GM19324 (cell line): Measurements from ENCODE around the gene CNTNAP5.

Experiments used
- ATAC-seq: cut with Tn5 transposase; IDR thresholded peaks from one replicate; pipeline ENCODE4 v1.9.1; 2021; ENCODE audit warnings: mild to moderate bottlenecking, moderate library complexity; ENCODE audit not compliant: unreplicated experiment, low FRiP score

The CNTNAP5 gene

GRCh38 chr2:124662946-124663644 lies 638.0 kb downstream of the CNTNAP5 start:
- ATAC-seq = no peak

DNA sequence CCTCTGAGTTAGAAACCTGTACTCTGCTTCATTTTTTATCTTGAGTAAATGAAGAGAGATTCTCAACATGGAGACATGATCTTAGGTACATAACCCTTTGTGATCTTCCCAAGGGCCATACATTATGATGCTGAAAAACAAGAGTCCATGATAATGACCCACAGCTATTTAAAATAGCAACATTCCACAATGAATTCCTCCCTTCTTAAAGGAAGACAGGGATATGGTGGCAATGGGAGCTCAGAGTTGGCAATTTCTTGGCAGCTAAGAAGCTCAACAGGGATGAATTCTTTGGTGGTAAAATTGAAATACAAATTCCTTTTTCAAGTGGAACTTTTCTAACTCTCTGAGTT lies 638.5 kb downstream of the CNTNAP5 start:
- no peak for ATAC-seq

DNA sequence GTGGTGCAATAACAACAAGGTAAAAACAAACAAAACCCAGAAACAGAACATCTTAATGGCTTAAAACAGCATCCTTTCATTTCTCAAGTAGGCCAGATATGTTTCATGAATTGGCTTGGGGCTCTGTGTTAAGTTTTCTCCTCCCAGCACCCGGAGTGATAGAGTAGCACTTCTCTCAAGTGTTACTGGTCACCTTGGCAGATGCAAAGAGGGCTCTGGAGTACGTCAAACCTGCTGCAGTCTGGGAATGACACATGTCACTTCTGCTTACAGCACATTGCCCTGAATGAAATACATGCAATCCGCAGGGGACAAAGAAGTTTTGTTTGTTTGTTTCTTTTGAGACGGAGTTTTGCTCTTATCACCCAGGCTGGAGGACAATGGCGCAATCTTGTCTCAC lies 639.3 kb downstream of the CNTNAP5 start:
- ATAC-seq = no peak

DNA sequence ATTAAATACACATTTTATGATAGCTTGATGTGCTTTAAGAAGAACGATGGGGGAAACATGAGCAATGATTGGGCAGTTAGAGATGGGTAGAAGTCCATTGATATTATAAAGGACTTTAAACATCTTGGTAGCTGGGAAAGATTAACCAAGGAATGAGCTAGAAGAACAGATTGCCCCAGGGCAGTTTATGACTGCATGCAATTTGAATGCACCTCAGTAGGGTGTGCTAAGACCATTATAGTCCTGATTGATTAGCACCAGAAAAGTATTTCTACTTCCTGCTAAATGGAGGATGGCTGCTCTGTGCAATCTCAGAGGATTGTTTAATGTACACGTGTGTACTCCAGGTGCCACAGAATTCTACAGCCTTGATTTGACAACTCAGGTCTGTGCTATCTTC lies 641.9 kb downstream of the CNTNAP5 start:
- no peak for ATAC-seq

DNA sequence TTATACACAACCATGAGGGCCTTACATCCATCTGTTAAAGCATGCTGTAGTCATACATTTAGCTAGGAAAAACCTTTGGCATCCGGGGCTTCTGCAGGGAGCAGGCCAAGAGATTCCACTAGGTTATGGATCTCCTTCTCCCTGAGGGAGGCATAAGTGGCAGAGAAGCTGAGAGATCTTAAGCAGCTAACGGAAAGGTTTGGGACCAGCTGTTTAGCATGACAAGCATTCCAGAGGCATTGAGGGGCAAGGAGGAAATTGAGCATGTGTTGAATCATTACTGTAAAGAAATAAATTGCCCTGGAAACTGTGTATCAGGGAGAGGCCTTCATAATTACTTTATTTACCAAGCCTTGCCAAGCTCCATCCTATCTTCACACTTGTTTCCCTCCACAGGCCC lies 643.1 kb downstream of the CNTNAP5 start:
- ATAC-seq = no peak

DNA sequence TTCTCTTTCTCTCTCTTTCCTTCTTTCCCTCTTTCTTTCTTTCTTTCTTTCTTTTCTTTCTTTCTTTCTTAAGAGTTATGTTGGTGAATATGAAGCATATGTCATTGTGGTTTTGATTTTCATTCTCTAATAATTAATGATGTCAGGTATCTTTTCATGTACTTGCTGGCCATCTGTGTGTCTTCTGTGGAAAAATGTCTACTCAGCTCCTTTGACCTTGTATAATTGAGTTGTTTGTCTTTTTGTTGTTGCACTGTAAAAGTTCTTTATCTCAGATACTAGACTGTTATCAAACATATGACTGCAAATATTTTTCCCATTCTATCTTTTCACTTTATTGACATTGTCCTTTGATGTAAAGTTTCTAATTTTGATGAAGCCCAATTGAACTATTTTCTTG lies 645.1 kb downstream of the CNTNAP5 start:
- ATAC-seq = no peak

GRCh38 chr2:124678043-124678442 lies 653.0 kb downstream of the CNTNAP5 start:
- ATAC-seq = no peak

DNA sequence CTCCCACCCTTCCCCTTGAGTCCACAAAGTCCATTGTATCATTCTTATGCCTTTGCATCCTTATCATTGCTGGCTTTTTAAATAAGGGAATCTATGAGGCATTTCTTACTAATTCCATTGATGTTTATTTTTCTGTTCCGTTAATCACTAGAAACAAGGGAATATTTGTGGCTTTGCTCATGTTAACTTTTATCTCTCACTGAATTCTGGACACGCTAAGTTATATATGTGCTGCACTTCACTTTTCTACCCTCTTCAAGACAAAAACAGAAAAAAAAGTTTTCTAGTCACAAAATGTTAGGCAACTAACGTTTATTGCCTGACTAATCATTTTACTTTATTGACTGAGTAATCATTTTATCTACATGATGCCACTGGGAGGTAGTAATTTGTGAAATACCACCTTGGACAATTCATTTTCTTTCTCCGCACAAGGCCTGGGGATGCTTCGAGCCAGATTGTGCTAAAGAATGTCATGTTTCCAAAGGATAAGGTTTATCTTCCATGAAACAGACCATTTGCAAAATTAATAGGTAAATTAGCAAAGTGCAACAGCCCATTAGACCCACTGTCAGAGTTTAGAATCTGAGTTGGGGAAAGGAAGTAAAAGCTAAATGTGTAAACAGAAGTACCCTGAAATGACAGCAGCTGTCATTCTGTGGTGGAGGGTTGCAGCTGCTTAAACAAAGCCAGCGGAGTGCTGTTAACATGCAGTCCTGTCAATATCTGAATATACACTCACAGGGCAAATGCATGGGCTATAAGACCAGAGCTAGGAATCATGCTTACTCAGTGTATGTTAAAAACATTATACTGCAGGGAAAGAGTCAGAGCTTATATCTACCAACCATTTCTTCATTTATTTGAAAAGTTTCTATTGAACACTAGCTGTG lies 658.7 kb downstream of the CNTNAP5 start:
- ATAC-seq = no peak

DNA sequence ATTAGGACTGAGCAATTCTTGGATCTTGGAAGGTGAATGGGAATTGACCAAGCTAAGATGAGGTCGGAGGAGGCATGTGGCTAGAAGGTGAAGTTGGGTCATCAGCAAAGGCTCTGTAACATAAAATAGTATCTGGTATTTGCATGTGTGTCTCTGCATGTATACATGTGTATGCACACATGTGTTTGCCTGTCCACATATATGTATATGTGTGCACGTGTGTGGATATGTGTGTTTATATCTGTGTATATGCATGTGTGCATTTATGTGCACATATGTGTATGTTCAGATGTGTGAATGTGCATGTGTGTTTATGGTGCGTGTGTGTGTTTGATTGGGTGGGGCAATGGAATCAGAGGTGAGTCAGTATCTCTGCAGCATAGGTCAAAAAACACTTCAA lies 664.3 kb downstream of the CNTNAP5 start:
- ATAC-seq = no peak

- ATAC-seq = no peak
Observed at GRCh38 chr2:124692216-124692615, 667.1 kb downstream of the CNTNAP5 start.

GRCh38 chr2:124692707-124693106 lies 667.6 kb downstream of the CNTNAP5 start:
- ATAC-seq = no peak

DNA sequence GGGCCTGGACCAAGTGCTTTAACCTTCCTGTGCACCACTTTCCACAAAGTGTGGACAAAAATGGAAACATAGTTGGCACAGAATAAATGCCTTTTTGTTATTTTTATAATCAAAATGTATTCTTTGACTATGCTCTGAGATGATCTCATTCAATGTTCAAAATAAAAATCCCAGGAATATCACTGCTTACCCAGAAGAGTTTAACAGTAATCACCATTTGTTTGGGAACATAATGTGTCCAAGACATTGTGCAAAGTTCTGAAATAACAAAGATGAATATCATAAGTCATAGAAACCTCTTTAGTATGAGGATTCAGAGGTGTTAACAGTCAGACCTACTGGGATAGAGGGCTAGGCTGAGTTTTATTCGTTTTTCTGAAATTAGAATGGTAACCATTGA lies 668.1 kb downstream of the CNTNAP5 start:
- ATAC-seq = no peak

DNA sequence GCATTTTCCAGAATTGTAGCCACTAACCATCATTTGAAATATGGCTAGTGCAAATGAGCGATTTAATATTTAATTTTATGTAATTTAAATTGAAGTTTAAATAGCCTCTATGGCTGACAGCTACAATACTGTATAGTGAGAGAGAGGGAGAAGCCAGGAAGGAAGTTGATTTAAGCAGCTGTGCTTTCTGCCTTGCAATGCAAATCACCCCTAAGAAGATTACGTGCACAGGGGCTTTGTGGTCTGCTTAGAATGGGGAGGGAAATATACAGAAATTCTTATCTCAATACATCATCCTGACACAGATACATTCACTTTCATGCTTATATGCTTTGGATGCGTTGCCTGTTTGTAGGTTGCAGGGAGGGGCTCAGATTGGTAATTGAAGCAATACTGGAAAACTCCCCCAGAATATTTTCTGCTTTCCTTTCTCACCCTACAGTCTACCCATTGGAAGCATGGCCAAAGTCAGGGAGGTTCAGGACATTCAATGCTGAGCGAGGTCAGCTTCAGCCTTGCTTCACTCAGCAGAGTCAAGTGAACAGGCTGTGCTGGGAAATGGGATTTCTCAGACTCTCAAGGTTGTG lies 674.0 kb downstream of the CNTNAP5 start:
- ATAC-seq = no peak

DNA sequence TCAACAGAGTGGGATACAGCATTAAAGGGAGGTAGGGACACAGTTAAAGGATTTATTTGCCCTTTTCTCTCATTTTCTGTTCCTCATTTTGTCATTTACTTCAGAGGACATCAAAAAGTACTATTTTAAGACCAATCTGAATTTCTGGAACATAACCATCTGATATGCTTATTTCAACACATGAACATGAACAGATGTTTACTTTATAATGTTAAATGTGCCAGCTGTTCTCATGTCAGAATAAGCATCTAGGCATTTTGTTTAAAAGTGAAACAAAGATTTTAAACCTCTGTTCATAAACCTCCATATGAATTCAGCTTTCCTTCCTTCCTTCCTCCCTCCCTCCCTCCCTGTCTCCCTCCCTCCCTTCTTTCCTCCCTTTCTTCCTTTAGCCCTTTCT lies 677.7 kb downstream of the CNTNAP5 start:
- ATAC-seq = no peak

DNA sequence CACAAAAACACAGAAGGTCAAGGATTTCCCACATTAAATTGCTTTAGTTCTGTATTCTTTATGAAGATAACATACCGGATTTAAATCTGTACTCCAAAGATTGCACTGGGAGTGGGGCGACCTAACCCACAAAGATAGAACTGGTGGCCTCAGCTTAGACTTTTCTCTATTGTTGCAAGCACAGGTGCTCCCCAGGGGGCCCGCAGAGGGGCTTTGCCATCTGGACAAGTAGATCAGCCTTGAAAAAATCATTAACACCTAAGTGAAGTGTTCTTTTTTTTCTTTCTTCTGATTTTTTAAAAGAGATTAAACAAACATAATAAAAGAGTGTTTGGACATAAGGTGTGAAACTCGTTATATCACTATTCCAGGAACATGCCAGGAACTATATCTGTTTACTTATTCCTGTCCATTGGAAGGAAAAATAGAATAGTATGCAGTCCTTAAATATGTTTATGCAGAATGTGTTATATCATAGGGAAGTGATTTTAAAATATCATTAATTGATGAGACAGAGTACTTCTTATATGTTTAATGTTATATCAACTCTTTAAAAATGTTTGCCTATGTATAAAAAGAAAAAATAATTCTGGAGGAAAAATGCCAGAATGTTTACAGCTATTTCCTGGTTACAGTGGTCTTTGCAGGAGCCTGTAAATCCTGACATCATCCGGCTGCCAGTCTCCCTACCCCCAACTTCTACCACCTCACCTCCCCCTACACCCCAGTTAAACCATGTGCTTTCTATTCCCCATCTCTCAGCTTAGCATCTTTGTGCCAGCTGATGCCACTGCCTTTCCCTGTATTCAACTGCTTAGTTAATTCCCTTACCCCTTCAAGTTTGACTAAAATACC lies 679.2 kb downstream of the CNTNAP5 start:
- ATAC-seq = no peak

- ATAC-seq = no peak
Observed at GRCh38 chr2:124708661-124709060, 683.6 kb downstream of the CNTNAP5 start.

DNA sequence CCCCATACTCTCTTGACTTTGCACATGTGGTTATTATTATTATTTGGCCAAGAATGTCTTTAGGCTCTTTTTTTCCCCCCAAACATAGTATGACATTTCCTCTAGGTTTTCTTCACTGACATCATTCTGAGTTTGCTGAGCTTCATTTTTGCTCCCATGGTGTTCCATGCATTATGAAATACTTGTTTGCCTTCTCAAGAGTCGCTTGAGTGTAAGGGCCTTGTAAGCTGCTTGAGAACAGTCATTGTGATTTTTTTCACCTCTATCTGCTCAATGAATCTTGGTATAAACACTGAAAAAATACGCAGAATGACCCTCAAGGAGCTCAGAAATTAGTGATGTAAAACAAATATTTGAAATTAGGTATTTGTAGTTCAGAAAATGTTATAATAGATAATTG lies 688.9 kb downstream of the CNTNAP5 start:
- ATAC-seq = no peak

GRCh38 chr2:124725187-124725586 lies 700.1 kb downstream of the CNTNAP5 start:
- ATAC-seq = no peak

DNA sequence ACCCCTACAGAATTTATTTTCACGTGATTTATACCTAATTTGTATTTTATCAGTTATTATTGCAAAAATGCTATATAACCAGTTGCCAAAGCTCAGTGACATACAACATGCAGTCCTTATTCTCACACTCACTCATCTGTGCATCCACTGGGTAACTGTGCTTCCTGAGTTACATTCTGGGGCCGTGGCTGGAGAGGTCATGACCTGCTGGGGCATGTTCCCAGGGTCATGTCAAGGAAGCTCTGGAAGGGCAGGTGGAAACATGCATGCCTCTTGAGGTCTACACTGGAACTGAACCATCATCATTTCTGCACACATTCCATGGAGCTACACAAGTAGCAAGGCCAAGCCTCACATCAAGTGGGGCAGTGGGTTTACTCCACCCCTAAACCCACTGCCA lies 715.5 kb downstream of the CNTNAP5 start:
- no peak for ATAC-seq

- no peak for ATAC-seq
Observed at GRCh38 chr2:124753842-124754241, 728.8 kb downstream of the CNTNAP5 start.

DNA sequence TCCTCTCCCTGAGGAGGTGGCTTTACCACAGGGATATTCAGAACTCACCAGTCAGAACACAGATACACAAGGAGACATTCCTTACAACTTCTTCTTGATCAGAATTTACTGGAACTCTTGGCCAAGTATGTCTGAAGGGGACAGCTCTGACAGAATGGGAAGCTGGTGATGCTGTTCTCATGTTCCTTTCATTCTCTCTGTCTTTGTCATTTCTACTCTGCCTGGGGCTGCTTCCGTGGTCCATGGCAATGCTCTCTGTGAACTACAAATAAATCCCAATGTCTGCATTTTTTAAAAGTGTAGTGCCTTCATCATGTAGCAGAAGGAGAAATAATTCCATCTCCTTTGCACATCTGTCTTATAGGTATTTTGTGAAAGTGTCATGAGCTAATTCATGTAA lies 730.3 kb downstream of the CNTNAP5 start:
- no peak for ATAC-seq
